Ecto neural progenitor cell (in vitro differentiated cells): Measurements from ENCODE around the gene ZIC4.

ENCODE experiments used
- DNase-seq: peaks from one replicate; pipeline ENCODE4 v3.0.0-alpha.2; 2018; ENCODE audit warnings: low spot score

ZIC4 gene

DNA sequence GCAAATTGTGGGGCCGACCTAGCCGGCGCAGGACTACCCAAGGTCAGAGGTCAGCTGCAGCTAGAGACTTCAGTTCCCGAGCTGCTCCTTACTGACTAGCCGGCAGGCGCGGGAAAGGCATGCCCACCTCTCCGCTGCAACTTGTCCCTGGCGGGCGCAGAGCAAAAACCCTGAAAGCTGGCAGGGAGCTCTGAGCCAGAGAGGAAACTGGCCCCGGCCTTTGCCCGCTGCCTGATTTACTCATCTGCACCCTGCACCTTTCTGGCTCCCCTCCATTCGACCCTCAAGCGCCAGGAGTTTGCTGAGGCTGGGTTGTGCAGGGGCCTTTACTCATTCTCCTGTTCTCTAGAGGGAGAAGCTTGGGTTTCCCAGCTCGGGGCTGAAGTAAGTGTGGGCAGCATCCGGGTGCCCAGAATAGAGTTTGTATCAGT is 1.5 kb downstream of the ZIC4 start:
- DNase-seq: peak; percentile 60

DNA sequence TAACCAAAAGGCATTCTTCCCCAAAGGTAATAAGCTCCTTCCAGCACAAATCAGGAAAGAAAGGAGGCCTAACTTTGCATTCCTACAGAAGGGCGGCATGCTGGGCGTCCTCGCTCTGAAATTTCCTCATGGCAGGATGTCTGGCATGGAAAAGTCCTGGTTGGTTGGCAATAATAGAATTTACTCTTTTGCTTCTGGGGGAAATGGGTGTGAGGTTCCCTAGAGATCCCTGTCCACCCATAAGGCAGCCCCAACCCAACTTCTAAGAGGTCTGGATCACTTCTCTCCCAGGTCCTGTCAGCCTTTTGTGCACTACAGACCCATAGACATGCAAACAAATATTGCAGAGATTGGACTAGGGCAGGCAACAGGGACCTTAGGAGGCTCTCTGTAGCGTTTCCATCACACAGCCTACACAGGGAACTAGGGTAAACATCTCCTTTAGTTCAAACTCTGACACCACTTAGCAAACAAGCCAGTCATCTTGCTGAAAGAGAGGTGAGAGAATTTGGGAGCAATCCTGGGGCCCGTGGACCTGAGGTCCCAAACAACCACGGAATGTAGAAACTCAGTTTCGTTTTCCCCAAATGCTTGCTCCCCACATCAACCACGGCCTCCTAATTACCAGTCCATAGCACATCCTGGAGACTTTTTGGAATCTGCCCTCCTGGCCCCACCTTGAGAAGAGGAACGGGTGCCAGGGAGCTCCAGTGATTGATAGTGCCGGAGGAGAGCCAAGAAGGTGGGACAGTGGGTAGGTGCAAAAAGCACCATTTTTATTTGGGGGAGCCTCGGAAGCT is 2.1 kb downstream of the ZIC4 start:
- DNase-seq: peak; percentile 14

DNA sequence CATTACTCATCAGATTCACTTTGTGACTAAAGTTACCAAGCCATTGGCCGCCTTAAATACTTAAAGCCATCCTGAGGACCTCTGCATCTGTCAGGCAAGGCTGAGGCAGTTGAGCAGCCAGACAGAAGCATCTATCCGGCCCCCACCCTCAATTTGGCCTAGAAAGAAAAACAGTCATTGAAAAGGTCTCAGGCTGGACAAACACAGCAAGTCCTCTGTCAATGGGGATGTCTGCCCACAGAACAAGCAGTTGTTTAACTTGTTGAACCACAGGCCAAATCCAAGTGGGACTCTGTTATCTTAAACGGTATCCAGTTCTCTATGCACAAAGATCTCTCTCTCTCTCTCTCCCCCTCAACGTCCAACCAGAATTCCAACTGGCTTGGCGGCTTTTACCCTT is 2.8 kb downstream of the ZIC4 start:
- DNase-seq: peak; percentile 22

DNA sequence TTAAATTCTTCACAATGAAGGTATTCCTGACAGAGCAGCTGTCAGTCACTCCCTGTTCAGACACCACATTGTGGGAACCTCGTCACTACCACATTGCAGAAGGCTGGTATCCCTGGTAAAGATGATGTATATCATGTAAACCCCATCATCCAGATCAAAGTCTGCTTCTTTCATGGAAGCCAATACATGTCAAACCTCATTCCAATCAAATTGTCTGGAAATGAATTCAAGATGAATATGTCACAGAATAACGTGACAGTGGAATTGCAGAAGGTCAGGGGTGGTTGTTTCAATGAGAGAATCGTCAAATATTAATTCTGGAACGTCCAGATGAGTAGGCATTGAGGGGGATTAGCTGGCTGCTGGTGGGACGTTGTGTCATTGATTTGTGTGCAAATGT is 4.2 kb downstream of the ZIC4 start:
- no peak for DNase-seq

DNA sequence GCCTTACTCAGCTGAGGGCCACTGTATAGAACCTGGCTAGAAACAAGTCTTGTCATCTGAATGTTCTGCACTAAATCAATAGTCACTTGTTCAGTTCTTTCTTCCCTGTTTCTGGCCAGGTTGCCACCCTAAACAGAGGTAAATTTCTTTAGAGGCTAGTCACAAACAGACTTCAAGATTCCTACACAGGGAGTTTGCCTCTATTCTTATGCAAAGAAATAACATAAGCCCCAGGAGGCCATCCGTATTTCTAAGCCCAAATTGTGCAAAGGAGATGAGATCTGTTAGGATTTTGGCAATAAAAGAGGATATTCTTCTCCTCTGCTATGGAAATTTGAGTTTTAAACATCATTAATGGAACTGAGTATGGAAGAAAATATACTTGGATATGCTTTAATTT is 4.9 kb downstream of the ZIC4 start:
- no peak for DNase-seq

DNA sequence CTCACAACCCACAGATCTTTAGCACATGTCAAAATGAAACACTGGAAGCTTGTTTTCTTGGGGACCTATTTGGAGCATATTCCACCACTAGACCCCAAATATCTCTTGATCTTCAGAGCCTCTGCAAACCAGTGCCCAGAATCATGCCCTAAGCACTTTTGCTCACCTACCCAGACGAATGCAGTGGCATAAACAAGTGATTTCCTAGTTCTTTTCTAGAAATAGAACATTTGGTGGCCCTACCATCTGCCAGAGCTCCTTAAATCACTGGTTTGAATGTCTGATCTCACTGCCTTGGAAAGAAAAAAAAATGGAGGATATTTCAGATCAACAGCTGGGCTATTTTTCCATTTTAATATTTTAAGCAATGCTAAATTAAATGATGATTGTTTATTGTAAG is 5.3 kb downstream of the ZIC4 start:
- no peak for DNase-seq

DNA sequence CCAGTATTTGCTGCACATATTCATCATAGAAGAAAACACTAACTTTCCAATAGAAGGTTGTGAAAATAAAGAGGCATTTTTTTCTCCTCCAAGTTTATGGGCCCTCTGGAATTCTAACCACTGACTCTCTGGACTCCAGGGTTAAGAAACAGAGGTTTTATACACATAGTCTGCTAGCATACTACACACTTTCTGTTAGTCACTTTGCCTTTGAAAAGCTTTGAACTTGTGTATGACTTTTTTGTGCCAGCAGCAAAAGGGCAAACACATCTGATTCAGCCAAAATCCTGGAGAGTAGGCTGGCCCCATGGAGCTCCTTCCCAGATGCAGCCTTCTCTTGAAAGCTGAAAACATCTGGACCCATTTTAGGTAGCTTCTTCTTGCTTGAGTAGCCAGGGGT is 6.2 kb downstream of the ZIC4 start:
- DNase-seq: no peak

DNA sequence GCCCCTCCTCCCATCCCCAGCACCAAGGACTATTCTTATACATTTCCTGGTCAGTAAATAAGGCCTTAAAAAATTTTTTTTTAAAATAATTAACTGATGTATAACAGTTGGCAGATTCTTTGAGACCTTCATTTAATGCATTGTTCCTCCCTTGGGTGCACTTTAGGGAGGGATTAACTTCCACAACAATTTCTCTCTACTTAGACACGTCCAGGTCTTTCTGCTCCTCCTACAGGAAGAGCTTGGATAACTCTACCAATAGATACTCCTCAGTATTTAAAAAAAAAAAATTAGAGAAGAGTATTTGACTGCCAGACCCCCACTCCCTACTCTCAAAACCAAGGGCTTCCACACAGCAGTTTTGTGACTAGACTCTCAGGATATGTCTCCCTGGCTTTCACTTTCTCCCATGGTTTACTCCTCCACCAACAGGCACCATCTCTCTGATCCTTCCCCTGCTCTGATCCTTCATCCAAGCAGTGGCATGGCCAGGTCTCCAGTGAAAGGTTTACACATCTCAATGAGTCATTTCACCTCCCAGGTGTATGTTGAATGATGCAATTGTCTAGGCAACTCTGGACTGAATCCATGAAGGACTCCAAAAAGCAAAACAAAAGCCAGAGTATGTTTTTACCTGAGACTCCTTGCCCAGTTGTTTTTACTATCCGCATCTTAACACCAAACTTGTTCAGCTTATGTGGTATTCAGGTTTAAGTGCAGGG is 7.4 kb downstream of the ZIC4 start:
- DNase-seq: peak; percentile 18

DNA sequence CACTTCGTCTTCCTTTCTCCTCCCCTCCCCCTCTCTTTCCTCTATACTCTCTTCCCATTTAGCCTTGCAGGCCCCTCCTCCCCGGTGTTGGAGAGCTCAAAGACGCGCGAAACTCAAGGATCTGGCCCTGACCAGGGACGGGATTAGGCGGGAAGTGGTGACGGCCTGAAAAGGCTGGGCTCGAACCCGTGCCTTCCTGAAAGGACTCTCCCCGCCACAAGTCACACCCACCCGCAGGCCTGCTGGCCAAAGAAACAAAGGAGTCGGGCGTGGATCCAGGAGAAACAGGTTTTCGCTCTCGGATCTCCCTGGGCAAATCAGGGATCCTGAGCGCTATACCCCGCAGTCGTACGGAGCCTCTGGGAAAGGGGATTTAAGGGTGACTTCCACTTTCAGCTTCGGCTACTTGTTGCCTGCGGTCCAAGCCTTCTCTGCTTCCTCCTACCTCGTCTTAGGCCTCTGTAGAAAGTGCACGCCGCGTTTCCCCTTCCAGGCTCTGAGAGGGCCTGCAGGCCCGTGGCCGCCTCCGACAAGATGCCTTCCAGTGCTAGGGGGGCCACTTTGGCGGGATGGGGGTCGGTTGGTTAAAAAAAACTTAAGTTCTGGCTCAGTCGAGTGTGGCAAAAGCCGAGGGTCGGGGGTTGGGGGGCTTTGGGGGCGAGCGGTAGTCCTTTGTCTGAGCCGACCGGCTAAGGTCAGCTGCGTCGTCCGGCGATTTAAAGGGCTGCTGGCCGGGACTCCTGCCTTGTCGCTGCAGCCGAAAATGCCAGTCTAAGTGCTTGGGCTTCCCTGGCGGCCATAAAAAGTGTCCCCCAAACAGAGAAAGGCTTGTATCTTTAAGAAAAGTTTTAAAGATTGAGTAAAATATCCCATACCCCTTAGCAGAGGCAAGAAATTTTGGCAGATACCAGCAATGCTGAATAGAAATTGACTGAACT is 8.2 kb downstream of the ZIC4 start:
- DNase-seq: peak; percentile 69

DNA sequence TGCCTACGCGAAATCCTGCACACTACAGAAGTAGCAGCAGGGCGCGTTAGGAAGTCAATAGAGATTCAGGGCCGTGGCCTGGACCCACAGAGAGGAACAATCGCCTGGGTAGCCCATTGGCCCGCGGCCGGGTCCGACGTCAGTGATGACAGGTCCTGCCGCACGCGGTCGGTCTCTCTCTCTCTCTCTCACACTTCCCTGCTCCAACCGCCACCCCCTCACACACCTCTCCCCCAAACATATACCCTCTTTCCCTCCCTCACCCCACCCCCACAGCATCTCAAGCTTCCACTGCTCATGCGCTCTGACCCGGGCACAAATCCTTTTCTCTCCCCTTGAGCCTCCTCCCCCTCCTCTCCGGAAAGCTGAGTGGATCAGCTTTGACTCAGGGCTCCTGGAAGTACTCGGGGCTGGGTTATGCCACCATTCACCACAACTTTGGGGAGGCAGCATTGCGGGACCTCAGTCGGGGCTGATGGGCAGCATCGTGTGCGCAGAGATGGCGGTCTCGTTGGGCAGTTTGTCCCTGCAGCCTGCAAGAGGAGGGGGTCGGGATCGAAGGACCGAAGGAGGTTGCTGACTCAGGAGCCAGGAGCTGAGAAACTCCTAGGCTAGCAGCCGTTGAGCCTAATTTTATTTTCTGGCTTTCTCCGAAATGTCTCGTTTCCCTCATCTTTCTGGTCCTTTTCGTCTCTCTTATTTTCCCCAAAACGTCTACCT is 9.0 kb downstream of the ZIC4 start:
- DNase-seq: peak; percentile 89

DNA sequence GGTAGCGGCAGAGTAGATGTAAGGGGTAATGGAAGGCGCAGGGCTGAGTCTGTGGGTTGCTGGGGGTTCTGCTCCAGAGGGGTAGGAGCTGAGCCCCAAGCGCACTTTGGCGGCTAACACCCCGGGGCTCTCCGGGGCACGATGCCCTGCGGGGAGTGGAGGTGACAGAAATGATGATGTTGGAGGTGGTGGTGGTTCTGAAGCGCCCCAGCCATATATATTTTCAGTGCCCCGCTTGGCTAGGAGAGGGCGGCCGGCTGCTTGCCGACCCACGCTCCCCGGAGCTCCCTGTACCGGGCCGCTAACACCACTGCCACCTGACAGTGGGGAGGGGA is 9.7 kb downstream of the ZIC4 start:
- no peak for DNase-seq

DNA sequence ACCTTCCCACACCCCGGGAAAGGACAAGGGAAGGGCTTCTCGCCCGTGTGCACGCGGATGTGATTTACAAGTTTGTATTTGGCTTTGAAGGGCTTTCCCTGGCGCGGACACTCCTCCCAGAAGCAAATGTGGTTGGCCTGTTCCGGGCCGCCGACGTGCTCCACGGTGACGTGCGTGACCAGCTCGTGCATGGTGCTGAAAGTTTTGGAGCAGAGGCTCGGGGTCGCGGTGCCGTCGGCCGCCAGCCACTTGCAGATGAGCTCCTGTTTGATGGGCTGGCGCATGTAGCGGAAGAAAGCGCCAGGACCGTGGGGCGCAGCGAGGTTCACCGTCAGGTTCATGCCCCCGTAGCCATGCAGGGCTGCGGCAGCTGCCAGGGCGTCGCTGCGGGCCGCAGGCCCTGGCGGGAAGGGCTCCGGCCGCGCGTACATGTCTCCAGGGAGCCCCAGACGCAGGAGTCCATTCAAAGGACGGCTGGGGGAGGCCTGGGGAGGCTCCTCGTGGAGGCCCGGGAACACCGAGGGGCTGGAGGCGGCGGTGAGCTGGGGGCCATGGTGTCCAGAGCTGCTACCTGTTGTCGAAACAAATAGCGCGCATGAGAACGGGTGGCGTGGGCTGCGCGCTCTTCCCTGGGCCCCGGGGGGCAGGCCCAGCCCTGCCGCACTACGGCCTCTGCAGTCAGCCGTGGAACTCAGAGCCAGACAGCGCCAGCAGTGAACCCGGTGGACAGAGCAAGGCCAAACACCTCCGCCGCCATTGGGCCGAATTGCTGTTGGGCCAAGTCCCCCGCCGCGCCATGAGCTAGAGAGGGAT is 10.2 kb downstream of the ZIC4 start:
- peak; percentile 71 for DNase-seq

DNA sequence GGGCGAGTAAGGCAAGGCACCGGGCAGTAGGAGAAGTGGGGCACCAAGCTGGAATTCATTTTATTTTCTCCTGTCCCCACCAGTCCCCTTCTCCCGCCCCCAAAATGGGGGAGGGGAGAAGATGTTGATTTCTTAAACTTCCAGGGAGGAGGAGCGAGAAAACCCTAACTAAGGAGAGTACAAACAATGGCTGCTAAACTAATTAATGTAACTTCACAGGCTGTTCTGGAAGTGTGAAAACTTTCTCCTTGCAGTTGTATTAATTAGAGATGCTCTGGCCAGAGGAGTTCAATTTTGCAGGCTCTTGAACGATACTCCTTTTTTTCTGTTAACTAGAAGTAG is 11.5 kb downstream of the ZIC4 start:
- DNase-seq: peak; percentile 48

DNA sequence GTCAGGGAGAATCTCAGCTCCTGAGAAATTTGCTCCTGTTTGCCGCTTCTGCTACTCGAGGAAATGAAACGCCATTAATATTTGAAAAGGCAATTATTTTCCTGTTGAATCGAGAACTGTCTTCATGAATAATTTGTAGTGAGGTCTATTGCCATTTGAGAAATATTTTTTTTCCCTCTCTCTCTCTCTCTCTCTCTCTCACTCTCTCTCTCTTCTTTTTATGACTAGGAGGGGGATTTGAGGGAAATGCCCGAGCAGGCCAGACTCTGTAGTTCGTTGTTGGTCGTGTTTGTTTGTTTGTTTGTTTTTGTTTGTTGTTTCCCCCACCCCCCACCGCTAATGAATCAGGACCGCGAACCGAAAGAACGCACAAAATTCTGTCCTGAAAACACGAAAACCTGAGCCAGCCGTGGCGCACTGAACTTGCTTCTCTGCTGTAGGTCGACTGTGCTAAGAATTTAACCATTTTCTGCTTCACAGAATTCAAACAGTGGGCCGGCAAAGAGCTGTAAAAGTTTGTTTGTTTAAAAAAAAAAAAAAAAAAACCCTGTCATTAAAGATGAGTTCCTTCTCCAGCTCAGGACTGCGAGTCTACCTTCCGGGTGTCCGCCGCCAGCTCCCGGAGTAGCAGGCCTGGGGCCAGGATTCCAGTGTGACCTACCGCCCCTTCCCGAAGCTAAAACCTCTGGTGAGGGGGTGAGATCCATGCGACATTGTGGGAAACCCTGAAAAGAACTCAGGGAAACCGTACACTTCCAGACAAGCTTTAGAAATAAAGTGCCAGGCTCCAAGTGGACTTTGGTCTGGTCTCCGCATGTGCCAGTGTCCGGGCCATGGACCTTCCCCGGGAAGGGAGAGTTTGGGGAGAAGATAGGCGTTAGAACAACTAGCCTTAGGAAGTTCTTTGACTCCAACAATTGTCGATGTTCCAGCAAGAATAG is 12.1 kb downstream of the ZIC4 start:
- DNase-seq: peak; percentile 55

DNA sequence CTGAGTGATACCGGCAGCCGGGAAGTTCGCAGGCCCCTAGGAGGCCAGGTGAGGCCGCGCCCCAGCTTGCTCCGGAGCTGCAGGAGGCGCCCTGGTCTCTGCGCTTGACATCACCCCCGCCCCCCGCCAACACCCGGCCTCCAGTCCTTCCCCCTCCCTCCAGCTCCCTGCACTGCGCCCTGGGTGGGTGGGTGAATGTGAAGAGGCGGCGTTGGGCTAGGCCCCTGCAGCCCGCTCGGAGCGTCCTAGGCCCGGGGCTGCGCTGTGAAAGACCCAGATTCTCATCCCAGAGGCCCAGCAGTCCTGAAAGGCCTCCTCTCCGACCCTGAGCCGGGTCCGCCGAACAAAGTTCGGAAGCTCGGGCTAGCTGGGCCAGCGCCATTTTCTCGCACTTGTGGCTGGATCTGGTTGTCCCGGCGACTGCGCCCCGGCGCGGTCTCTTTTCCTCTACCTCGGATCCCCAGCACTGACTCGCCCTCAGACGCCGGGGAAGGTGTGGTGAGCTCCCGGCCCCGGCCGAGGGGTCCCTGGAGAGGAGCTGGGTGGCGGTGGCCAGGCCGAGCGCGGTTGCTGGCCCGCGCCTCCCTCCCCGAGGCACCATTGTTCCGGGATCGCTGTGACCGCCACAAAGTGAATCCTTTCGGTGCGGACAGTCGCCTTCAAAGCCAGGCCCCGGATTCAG is 12.9 kb downstream of the ZIC4 start:
- DNase-seq: peak; percentile 78

DNA sequence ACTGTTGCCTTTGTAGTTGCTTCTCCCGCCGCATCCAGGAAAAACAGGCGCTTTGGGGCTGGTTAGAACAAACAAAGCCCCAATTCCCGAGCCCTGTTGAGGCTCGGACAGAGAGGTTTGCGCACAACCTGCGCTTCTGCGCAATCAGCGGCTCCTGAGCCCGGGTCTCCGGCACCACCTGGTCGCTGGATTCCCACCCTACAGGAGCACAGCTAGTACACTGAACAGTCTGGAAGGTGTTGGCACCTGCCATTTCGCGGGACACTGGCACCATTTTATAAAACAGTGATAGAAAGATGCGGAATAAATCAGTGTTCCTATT is 13.8 kb downstream of the ZIC4 start:
- no peak for DNase-seq

DNA sequence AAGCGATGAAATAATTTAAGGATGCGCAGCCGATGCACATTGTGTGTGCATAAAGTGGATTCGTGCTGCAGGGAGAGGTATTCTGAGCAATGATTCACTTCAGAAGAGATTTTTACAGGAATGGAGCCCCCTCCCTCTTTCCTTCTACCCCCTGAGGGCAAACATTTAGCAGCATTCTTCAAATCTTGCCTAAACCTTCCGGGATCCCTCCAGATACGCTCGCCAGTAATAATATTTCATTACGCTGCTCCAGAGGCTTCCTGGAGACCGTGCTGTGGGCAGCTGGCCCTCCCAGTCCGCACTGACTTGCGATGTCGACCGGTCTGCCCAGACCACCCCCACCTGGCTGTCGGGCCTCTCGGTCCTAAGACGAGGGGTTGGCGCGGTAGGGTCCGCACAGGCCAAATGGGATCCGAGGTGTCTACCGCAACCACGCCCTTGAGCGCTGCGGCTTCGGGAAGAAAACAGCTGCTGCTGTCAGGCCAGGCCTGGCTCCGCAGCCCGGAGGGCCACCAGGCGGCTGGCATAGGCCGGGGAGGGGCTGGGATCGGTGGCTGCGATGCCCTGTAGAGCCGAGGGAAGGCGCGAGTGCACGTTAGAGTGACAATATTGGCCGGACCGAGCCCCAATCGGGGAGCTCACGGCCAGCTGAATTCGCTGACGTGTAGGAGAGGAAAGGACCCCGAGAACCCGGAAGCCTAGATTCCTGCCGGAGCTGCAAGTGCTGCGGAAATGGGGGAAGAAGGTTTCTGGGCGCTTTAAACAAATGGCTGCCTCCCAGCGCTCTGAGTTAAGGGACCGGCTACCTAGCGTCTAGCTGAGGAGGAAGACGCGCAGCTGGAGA is 14.3 kb downstream of the ZIC4 start:
- peak; percentile 89 for DNase-seq
